GM12874 (cell line): ENCODE measurements around the gene SLAIN1.

Experiments used
- CTCF ChIP-seq: IDR thresholded peaks from 2 replicates; pipeline ENCODE4 v1.5.1; 2011; ENCODE audit warnings: low read depth, mild to moderate bottlenecking, control low read depth, low read length, moderate library complexity; ENCODE audit not compliant: insufficient read depth

The SLAIN1 gene

GRCh38 chr13:77699059-77699680 lies 1.7 kb downstream of the SLAIN1 start:
- no peak for TF ChIP-seq CTCF

- no peak for TF ChIP-seq CTCF
Measured at GRCh38 chr13:77701305-77701704, 3.8 kb downstream of the SLAIN1 start.

- no peak for TF ChIP-seq CTCF
Measured at GRCh38 chr13:77702366-77702765, 4.9 kb downstream of the SLAIN1 start.

GRCh38 chr13:77703408-77703807 lies 5.9 kb downstream of the SLAIN1 start:
- TF ChIP-seq CTCF = no peak

GRCh38 chr13:77714119-77714755 lies 16.8 kb downstream of the SLAIN1 start:
- no peak for TF ChIP-seq CTCF

GRCh38 chr13:77715233-77715891 lies 17.9 kb downstream of the SLAIN1 start:
- no peak for TF ChIP-seq CTCF

- no peak for TF ChIP-seq CTCF
Measured at GRCh38 chr13:77716692-77717091, 19.2 kb downstream of the SLAIN1 start.
